Endothelial cell of umbilical vein (primary cell): ENCODE data around the gene KAT2A. TPM values are rescaled to one million over a fixed set of nuclear protein-coding genes. Genes with fewer than 3 reads are reported as not detected.

Experiments
- BruUV-seq: library from RNA; stranded (reverse); fragments of 400-500 nt; replicated peaks from 2 replicates; lab custom pipeline; 2021; lab: Mats Ljungman, UMichigan
- CTCF ChIA-PET: fragments of 300-600, 350-600 bp; sonication (Branson Sonifier 250); formaldehyde crosslinking; loops from one replicate; lab custom pipeline; 2021; ENCODE audit warnings: antibody characterized with exemption, inconsistent platforms; lab: Charles Lee
- POLR2A ChIA-PET: fragments of 300-600, 350-600 bp; sonication (Branson Sonifier 250); formaldehyde crosslinking; loops from one replicate; lab custom pipeline; 2021; ENCODE audit warnings: antibody characterized with exemption, inconsistent platforms; lab: Charles Lee
- DNase-seq: peaks from one replicate; pipeline ENCODE4 v3.0.0-alpha.2; 2011; ENCODE audit warnings: low read depth, low spot score
- FAIRE-seq: peaks from 2 replicates; lab custom pipeline; 2011; peaks lifted over from hg19 to GRCh38; lab: Jason Lieb, UNC
- H2AFZ ChIP-seq: 2 replicates; pipeline ENCODE4 v1.6.0; 2012; ENCODE audit warnings: low read depth, low read length, control low read depth, inconsistent platforms
- H3K27ac ChIP-seq: 2 replicates; pipeline ENCODE4 v1.5.1; 2011; ENCODE audit warnings: low read depth, mild to moderate bottlenecking, control low read depth, low read length, moderate library complexity; ENCODE audit not compliant: insufficient read depth
- H3K27me3 ChIP-seq, 2 experiments: 2 replicates each; pipeline versions ENCODE4 v1.6.0 to v1.6.1; 2011; ENCODE audit warnings: low read length in 2 of 2, mixed read lengths in 1 of 2; ENCODE audit not compliant: control insufficient read depth in 2 of 2, insufficient read depth in 2 of 2
- H3K36me3 ChIP-seq, 2 experiments: 2 replicates in 1 of 2; 3 replicates in 1 of 2; pipeline ENCODE4 v1.5.1; 2011; ENCODE audit warnings: low read length in 2 of 2, mild to moderate bottlenecking in 1 of 2, moderate library complexity in 1 of 2; ENCODE audit not compliant: control insufficient read depth in 2 of 2, insufficient read depth in 2 of 2; ENCODE audit errors: extremely low read depth in 1 of 2
- H3K4me1 ChIP-seq: 3 replicates; pipeline ENCODE4 v1.5.1; 2011; ENCODE audit warnings: mild to moderate bottlenecking, low read length; ENCODE audit not compliant: control insufficient read depth, insufficient read depth; ENCODE audit errors: extremely low read depth
- H3K4me2 ChIP-seq: 2 replicates; pipeline ENCODE4 v1.6.1; 2011; ENCODE audit warnings: low read length, control low read depth, mixed read lengths; ENCODE audit not compliant: insufficient read depth
- H3K4me3 ChIP-seq, 3 experiments: fragments of 200-600 bp in 1 of 3; sonication (generic), shearing (Covaris generic) in 1 of 3; replicated peaks in 1 of 3; 2 replicates each; pipeline ENCODE4 v1.5.1; 2011 to 2016; ENCODE audit warnings: control low read depth in 3 of 3, low read length in 3 of 3, mild to moderate bottlenecking in 2 of 3, inconsistent platforms in 1 of 3, low read depth in 1 of 3, moderate library complexity in 1 of 3; ENCODE audit not compliant: insufficient read depth in 1 of 3
- H3K79me2 ChIP-seq: 2 replicates; pipeline ENCODE4 v1.6.0; 2012; ENCODE audit warnings: low read length, inconsistent platforms; ENCODE audit not compliant: control insufficient read depth, insufficient read depth
- H3K9ac ChIP-seq: replicated peaks from 2 replicates; pipeline ENCODE3; 2011; ENCODE audit warnings: low read length, control low read depth; ENCODE audit not compliant: insufficient read depth; ENCODE audit errors: extremely low read depth
- H3K9me1 ChIP-seq: replicated peaks from 3 replicates; pipeline ENCODE4 v1.6.0; 2011; ENCODE audit warnings: mild to moderate bottlenecking, low read length; ENCODE audit not compliant: control insufficient read depth, insufficient read depth; ENCODE audit errors: extremely low read depth
- H3K9me3 ChIP-seq: replicated peaks from 2 replicates; pipeline ENCODE4 v1.5.1; 2012; ENCODE audit warnings: low read length, inconsistent platforms; ENCODE audit not compliant: control insufficient read depth, insufficient read depth
- H4K20me1 ChIP-seq: replicated peaks from 2 replicates; pipeline ENCODE3; 2011; ENCODE audit warnings: mild to moderate bottlenecking, low read length; ENCODE audit not compliant: control insufficient read depth, insufficient read depth; ENCODE audit errors: extremely low read depth
- EZH2 ChIP-seq: IDR thresholded peaks from 2 replicates; pipeline ENCODE4 v1.6.1; 2012; ENCODE audit warnings: borderline replicate concordance, low read depth, mild to moderate bottlenecking, moderate library complexity, low read length, inconsistent platforms; ENCODE audit not compliant: severe bottlenecking
- FOS ChIP-seq: IDR thresholded peaks from 2 replicates; pipeline ENCODE4 v1.6.1; 2011; ENCODE audit warnings: mild to moderate bottlenecking, low read length, moderate library complexity, borderline replicate concordance; ENCODE audit not compliant: insufficient read depth
- GATA2 ChIP-seq: IDR thresholded peaks from 2 replicates; pipeline ENCODE4 v1.7.0; 2011; ENCODE audit warnings: low read depth, mild to moderate bottlenecking, moderate library complexity, mixed read lengths, low read length; ENCODE audit not compliant: insufficient read length, insufficient read depth
- JUN ChIP-seq: IDR thresholded peaks from 2 replicates; pipeline ENCODE4 v1.6.1; 2011; ENCODE audit warnings: borderline replicate concordance, low read depth; ENCODE audit not compliant: insufficient read length, insufficient read depth
- MYC ChIP-seq: IDR thresholded peaks from one replicate; pipeline ENCODE4 v1.6.1; 2011; ENCODE audit warnings: mild to moderate bottlenecking, low read depth, low read length
- POLR2A ChIP-seq: IDR thresholded peaks from 2 replicates; pipeline ENCODE4 v1.6.1; 2012; ENCODE audit warnings: low read depth, mild to moderate bottlenecking, control low read depth, low read length
- POLR2AphosphoS5 ChIP-seq: IDR thresholded peaks from 2 replicates; pipeline ENCODE4 v1.6.1; 2012; ENCODE audit warnings: low read depth, mild to moderate bottlenecking, control low read depth, low read length, moderate library complexity; ENCODE audit not compliant: insufficient read depth
- dilution Hi-C: fragments of 300-500 bp; cut with MboI; formaldehyde crosslinking; loops from one replicate; pipeline ENCODE4 v1.15.0; 2019; ENCODE audit warnings: low sequenced_read_pairs; ENCODE audit not compliant: extremely low pct_ligation_motif_present
- intact Hi-C: fragments of 100-400 bp; cut with micrococcal nuclease; formaldehyde crosslinking; loops from one replicate; pipeline ENCODE4 v1.10.0; 2022
- polyA plus RNA-seq, 4 experiments: library from polyadenylated mRNA; depleted of rRNA in 3 of 4; stranded (reverse) in 3 of 4; unstranded in 1 of 4; fragments of >200 nt; gene quantifications; 2 replicates each; pipeline versions ENCODE4 v1.2.1 to v1.2.3, GENCODE V29; 2011 to 2012; ENCODE audit warnings: missing spikeins in 1 of 4
- total RNA-seq: library from RNA; stranded (reverse); gene quantifications from 2 replicates; pipeline ENCODE4 v1.2.3, GENCODE V29; 2021
- TF ChIP-seq, protein P1 (sequence below): IDR thresholded peaks from 2 replicates; pipeline ENCODE4 v1.6.1; 2011; ENCODE audit not compliant: insufficient read depth, insufficient read length
- TF ChIP-seq, protein P2 (sequence below), 2 donors: IDR thresholded peaks; 1 replicate in 1 of 2; 2 replicates in 1 of 2; pipeline ENCODE4 v1.5.1; 2011; ENCODE audit warnings: low read length in 2 of 2, mild to moderate bottlenecking in 2 of 2, moderate library complexity in 2 of 2, control low read depth in 1 of 2, inconsistent platforms in 1 of 2, low read depth in 1 of 2; ENCODE audit not compliant: insufficient read depth in 1 of 2; ENCODE audit errors: extremely low read depth in 1 of 2

Gene KAT2A
- total and polyA plus RNA-seq, 2 donors (not counting 3 experiments of a cell fraction or from before 2014, with no cell fraction given) = 32.9 to 33.4 TPM

- no peaks in the 10 kb centered on the region for H3K27me3 ChIP-seq
- no TSS peak for BruUV-seq
- intact Hi-C loops (no loop called here), dilution Hi-C loops (no loop called here)
- H3K9me3 ChIP-seq = no peaks in the 10 kb centered on the region
- no peaks in the 10 kb centered on the region for H3K9me1 ChIP-seq
- H3K27ac ChIP-seq = no peak overlapping the region
- ChIA-PET CTCF (interaction anchor here (0.9 to 1.5 kb wide), 3 partner anchors 24 to 51 kb away, joined by 4 to 5 read pairs (median 5); partner anchors contain the start of gene KCNH4), POLR2A (no interaction called here)
- no peak overlapping the region for H2AFZ ChIP-seq
- peaks cover 27 to 41% of the 10 kb centered on the region in 2 experiments for H3K36me3 ChIP-seq
- DNase-seq (no peak), FAIRE-seq (no peak)
- no peak overlapping the region for H3K9ac ChIP-seq
- peaks cover 52% of the 10 kb centered on the region for H3K4me1 ChIP-seq
- H3K79me2 ChIP-seq = peaks cover 47% of the 10 kb centered on the region
- H3K4me2 ChIP-seq = no peak overlapping the region
- no peak overlapping the region for H3K4me3 ChIP-seq
- H4K20me1 ChIP-seq = no peaks in the 10 kb centered on the region
- TF ChIP-seq, protein P1, sequence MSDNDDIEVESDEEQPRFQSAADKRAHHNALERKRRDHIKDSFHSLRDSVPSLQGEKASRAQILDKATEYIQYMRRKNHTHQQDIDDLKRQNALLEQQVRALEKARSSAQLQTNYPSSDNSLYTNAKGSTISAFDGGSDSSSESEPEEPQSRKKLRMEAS = no peak
- TF ChIP-seq JUN (no peak), GATA2 (no peak), FOS (no peak), POLR2AphosphoS5 (no peak), MYC (no peak), POLR2A (no peak), EZH2 (no peak)
- TF ChIP-seq, protein P2, sequence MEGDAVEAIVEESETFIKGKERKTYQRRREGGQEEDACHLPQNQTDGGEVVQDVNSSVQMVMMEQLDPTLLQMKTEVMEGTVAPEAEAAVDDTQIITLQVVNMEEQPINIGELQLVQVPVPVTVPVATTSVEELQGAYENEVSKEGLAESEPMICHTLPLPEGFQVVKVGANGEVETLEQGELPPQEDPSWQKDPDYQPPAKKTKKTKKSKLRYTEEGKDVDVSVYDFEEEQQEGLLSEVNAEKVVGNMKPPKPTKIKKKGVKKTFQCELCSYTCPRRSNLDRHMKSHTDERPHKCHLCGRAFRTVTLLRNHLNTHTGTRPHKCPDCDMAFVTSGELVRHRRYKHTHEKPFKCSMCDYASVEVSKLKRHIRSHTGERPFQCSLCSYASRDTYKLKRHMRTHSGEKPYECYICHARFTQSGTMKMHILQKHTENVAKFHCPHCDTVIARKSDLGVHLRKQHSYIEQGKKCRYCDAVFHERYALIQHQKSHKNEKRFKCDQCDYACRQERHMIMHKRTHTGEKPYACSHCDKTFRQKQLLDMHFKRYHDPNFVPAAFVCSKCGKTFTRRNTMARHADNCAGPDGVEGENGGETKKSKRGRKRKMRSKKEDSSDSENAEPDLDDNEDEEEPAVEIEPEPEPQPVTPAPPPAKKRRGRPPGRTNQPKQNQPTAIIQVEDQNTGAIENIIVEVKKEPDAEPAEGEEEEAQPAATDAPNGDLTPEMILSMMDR (IDR thresholded peaks at IDR 0.05; ENCODE audit: extremely low read depth in 1 of 2, insufficient read depth in 1 of 2, low read depth in 1 of 2, low read length in 2 of 2) = no peak
Measured at GRCh38 chr17:42129109-42129837, 8.1 kb upstream of the KAT2A start.
